SU-DHL-6 (cell line): ENCODE data around the gene SHISAL1.
"Not testable (repeated sequence)": the region's sequence is repeated elsewhere in the genome, so short reads cannot be mapped to it uniquely, and the experiment has no call there.

Experiments
- H2AFZ ChIP-seq: fragments of 200-600 bp; sonication (generic); 2 replicates; pipeline ENCODE4 v1.6.1; 2014; ENCODE audit warnings: low read depth, mild to moderate bottlenecking, moderate library complexity, mixed read lengths, antibody characterized with exemption, low read length; ENCODE audit not compliant: severe bottlenecking
- H3F3A ChIP-seq: fragments of 200-600 bp; shearing (Covaris generic); 2 replicates; pipeline ENCODE4 v1.6.0; 2016; ENCODE audit warnings: antibody characterized with exemption, mild to moderate bottlenecking; ENCODE audit not compliant: insufficient read depth
- H3K27ac ChIP-seq: fragments of 200-600 bp; sonication (generic); 2 replicates; pipeline ENCODE4 v1.5.1; 2016; ENCODE audit warnings: low read depth, mild to moderate bottlenecking, low read length, moderate library complexity, mixed read lengths
- H3K27me3 ChIP-seq: fragments of 200-600 bp; sonication (generic), shearing (Covaris generic); 2 replicates; pipeline ENCODE4 v1.6.0; 2014; ENCODE audit warnings: mild to moderate bottlenecking, low read length
- H3K36me3 ChIP-seq: fragments of 200-600 bp; sonication (generic); 2 replicates; pipeline ENCODE4 v1.6.1; 2014; ENCODE audit warnings: mild to moderate bottlenecking, low read length, mixed read lengths
- H3K4me2 ChIP-seq: fragments of 300-600, 200-600 bp; shearing (Covaris generic), sonication (generic); 2 replicates; pipeline ENCODE4 v1.6.0; 2014; ENCODE audit warnings: low read length, low read depth, mild to moderate bottlenecking; ENCODE audit not compliant: poor library complexity, severe bottlenecking
- H3K4me3 ChIP-seq: fragments of 200-600 bp; sonication (generic); 2 replicates; pipeline ENCODE4 v1.5.1; 2014; ENCODE audit warnings: antibody characterized with exemption, low read length, mild to moderate bottlenecking, mixed read lengths; ENCODE audit not compliant: insufficient read depth, poor library complexity, severe bottlenecking
- H3K79me2 ChIP-seq: fragments of 200-600 bp; sonication (generic); 2 replicates; pipeline ENCODE4 v1.6.1; 2014; ENCODE audit warnings: mild to moderate bottlenecking, low read length, moderate library complexity; ENCODE audit not compliant: insufficient read depth
- H3K9ac ChIP-seq: fragments of 200-600 bp; sonication (generic); 2 replicates; pipeline ENCODE4 v1.7.0; 2014; ENCODE audit warnings: mild to moderate bottlenecking, low read length
- H3K9me2 ChIP-seq: fragments of 200-600 bp; sonication (generic); replicated peaks from 2 replicates; pipeline ENCODE4 v1.6.1; 2014; ENCODE audit warnings: low read length; ENCODE audit not compliant: insufficient read depth
- H3K9me3 ChIP-seq: fragments of 200-600 bp; sonication (generic); 2 replicates; pipeline ENCODE4 v1.6.1; 2014; ENCODE audit warnings: low read length, mixed read lengths; ENCODE audit not compliant: insufficient read depth
- H4K20me1 ChIP-seq: fragments of 200-600 bp; sonication (generic); 2 replicates; pipeline ENCODE4 v1.6.1; 2014; ENCODE audit warnings: low read depth, mild to moderate bottlenecking, antibody characterized with exemption, low read length, moderate library complexity, mixed read lengths
- CTCF ChIP-seq: fragments of 200-600 bp; sonication (generic); IDR thresholded peaks from one replicate; pipeline ENCODE4 v1.5.1; 2017; ENCODE audit warnings: antibody characterized with exemption, mild to moderate bottlenecking, low read length, moderate library complexity; ENCODE audit not compliant: insufficient read depth, poor library complexity, severe bottlenecking
- EZH2phosphoT487 ChIP-seq: fragments of 200-600 bp; sonication (generic), shearing (Covaris generic); conservative IDR thresholded peaks from 2 replicates; pipeline ENCODE4 v1.6.1; 2018; ENCODE audit warnings: mild to moderate bottlenecking, antibody characterized with exemption, low read length, moderate library complexity, mixed read lengths

Gene SHISAL1

GRCh38 chr22:44304354-44304753 lies 8.4 kb downstream of the SHISAL1 start:
- TF ChIP-seq CTCF (no peak), EZH2phosphoT487 (no peak)
- Histone ChIP-seq H3K4me3 (no peak overlapping the region), H3K4me2 (no peak overlapping the region), H2AFZ (no peak overlapping the region), H3K9me2 (no peaks in the 10 kb centered on the region), H3K79me2 (no peaks in the 10 kb centered on the region), H4K20me1 (no peaks in the 10 kb centered on the region), H3K36me3 (no peaks in the 10 kb centered on the region), H3K27me3 (no peaks in the 10 kb centered on the region), H3K9ac (no peak overlapping the region), H3K27ac (no peak overlapping the region), H3K9me3 (no peaks in the 10 kb centered on the region), H3F3A (no peaks in the 10 kb centered on the region)

GRCh38 chr22:44302363-44302762 lies 10.4 kb downstream of the SHISAL1 start:
- H3F3A ChIP-seq, H3K4me3 ChIP-seq, H3K4me2 ChIP-seq, H3K9me3 ChIP-seq, H3K79me2 ChIP-seq, H2AFZ ChIP-seq, H3K27me3 ChIP-seq, H3K27ac ChIP-seq, H3K9ac ChIP-seq, H3K36me3 ChIP-seq, H4K20me1 ChIP-seq, H3K9me2 ChIP-seq: not testable (repeated sequence)

- Histone ChIP-seq H3K36me3 (no peaks in the 10 kb centered on the region), H2AFZ (no peak overlapping the region), H3K4me3 (no peak overlapping the region), H3K9me2 (no peaks in the 10 kb centered on the region), H3K9ac (no peak overlapping the region), H3K9me3 (no peaks in the 10 kb centered on the region), H3K79me2 (no peaks in the 10 kb centered on the region), H4K20me1 (no peaks in the 10 kb centered on the region), H3F3A (no peaks in the 10 kb centered on the region), H3K27me3 (no peaks in the 10 kb centered on the region), H3K27ac (no peak overlapping the region), H3K4me2 (no peak overlapping the region)
- TF ChIP-seq CTCF (no peak), EZH2phosphoT487 (no peak)
Measured at GRCh38 chr22:44301039-44301438, 11.7 kb downstream of the SHISAL1 start.

GRCh38 chr22:44299124-44299523 lies 13.6 kb downstream of the SHISAL1 start:
- TF ChIP-seq CTCF = no peak
- TF ChIP-seq EZH2phosphoT487 = no peak
- Histone ChIP-seq H3K79me2 (no peaks in the 10 kb centered on the region), H3K9me2 (no peaks in the 10 kb centered on the region)

More at GRCh38 chr22:44299124-44299523, 13.6 kb downstream of the SHISAL1 start:
- no peak overlapping the region for H3K4me2 ChIP-seq
- H3K9ac ChIP-seq = no peak overlapping the region
- no peaks in the 10 kb centered on the region for H3K36me3 ChIP-seq
- no peak overlapping the region for H2AFZ ChIP-seq
- 0 out of 2 replicates have a peak, but pooled peaks cover 2% of the 10 kb centered on the region for H3K27me3 ChIP-seq
- H3K4me3 ChIP-seq = no peak overlapping the region
- H3K9me3 ChIP-seq = no peaks in the 10 kb centered on the region
- no peak overlapping the region for H3K27ac ChIP-seq
- H4K20me1 ChIP-seq = no peaks in the 10 kb centered on the region
- no peaks in the 10 kb centered on the region for H3F3A ChIP-seq
